Stimulated activated CD4-positive, alpha-beta T cell treated with anti-CD3 and anti-CD28 coated beads, Interleukin-4, amount 100 ng/mL, for 4 hours (primary cell): ENCODE data around the gene TCTA.

Experiments used
- DNase-seq, 2 experiments: peaks; one replicate each; pipeline ENCODE4 v3.0.0-alpha.2; 2020

TCTA gene

GRCh38 chr3:49461443-49462171 lies 49.4 kb downstream of the TCTA start:
- no peak for DNase-seq

GRCh38 chr3:49462222-49462621 lies 50.0 kb downstream of the TCTA start:
- no peak for DNase-seq

GRCh38 chr3:49465270-49466034 lies 53.2 kb downstream of the TCTA start:
- no peak for DNase-seq
